Cardiac fibroblast (primary cell): Measurements from ENCODE around the gene STYXL2.
A peak's percentile ranks its signal among the peaks of the same experiment; 100 is the strongest.

ENCODE experiments used
- DNase-seq, 2 donors: peaks; one replicate each; pipeline versions ENCODE4 v3.0.0 to v3.0.0-alpha.2; 2010; ENCODE audit warnings: low read depth in 2 of 2
- H3K4me3 ChIP-seq, 2 donors: replicated peaks in 1 of 2; 1 replicate in 1 of 2; 2 replicates in 1 of 2; pipeline ENCODE4 v1.5.1; 2011; ENCODE audit warnings: low read depth in 2 of 2, low read length in 2 of 2, mild to moderate bottlenecking in 2 of 2, moderate library complexity in 1 of 2
- CTCF ChIP-seq: IDR thresholded peaks from one replicate; pipeline ENCODE4 v1.5.1; 2011; ENCODE audit warnings: low read depth, mild to moderate bottlenecking, low read length, inconsistent platforms

STYXL2 gene

GRCh38 chr1:167057241-167057688 is 36.6 kb upstream of the STYXL2 start:
- peak; percentile 38 for TF ChIP-seq CTCF
- no peak overlapping the region for H3K4me3 ChIP-seq
- DNase-seq: peak; percentile 29 to 35

GRCh38 chr1:167059045-167059808 is 34.6 kb upstream of the STYXL2 start:
- peak; percentile 95 for TF ChIP-seq CTCF
- H3K4me3 ChIP-seq: no peak overlapping the region
- peak; percentile 71 to 72 for DNase-seq

- DNase-seq: no peak
- no peak overlapping the region for H3K4me3 ChIP-seq
- TF ChIP-seq CTCF: no peak
Measured at GRCh38 chr1:167059809-167060107, 34.1 kb upstream of the STYXL2 start.

- TF ChIP-seq CTCF: peak; percentile 33
- H3K4me3 ChIP-seq: no peak overlapping the region
- DNase-seq: peak in 1 of 2 donors; percentile 5
Measured at GRCh38 chr1:167060141-167061072, 33.5 kb upstream of the STYXL2 start.

GRCh38 chr1:167061073-167061464 is 32.8 kb upstream of the STYXL2 start:
- no peak for TF ChIP-seq CTCF
- no peak overlapping the region for H3K4me3 ChIP-seq
- DNase-seq: no peak

GRCh38 chr1:167064621-167065020 is 29.3 kb upstream of the STYXL2 start:
- no peak for TF ChIP-seq CTCF
- no peak overlapping the region for H3K4me3 ChIP-seq
- DNase-seq: no peak
